Kidney (tissue), 14 donors: ENCODE measurements around the gene CBX2. TPM values are rescaled to one million over a fixed set of nuclear protein-coding genes. Genes with fewer than 3 reads are reported as not detected.

Experiments used
- DNase-seq, 5 donors: peaks; one replicate each; pipeline ENCODE4 v3.0.0-alpha.2; 2013 to 2020
- FAIRE-seq: peaks from 2 replicates; lab custom pipeline; 2012; peaks lifted over from hg19 to GRCh38; lab: Jason Lieb, UNC
- H3K27ac ChIP-seq, 2 donors: one replicate each; pipeline ENCODE4 v1.7.0; 2013; ENCODE audit warnings: low read depth in 2 of 2, low read length in 2 of 2, inconsistent platforms in 1 of 2
- H3K27me3 ChIP-seq: one replicate; pipeline ENCODE4 v1.7.1; 2013; ENCODE audit warnings: low read length, inconsistent platforms; ENCODE audit not compliant: control insufficient read depth, insufficient read depth
- H3K36me3 ChIP-seq, 3 donors: one replicate each; pipeline versions ENCODE4 v1.7.0 to v1.7.1; 2013; ENCODE audit warnings: low read length in 3 of 3, control low read depth in 1 of 3, inconsistent platforms in 1 of 3; ENCODE audit not compliant: insufficient read depth in 3 of 3, control insufficient read depth in 2 of 3
- H3K4me1 ChIP-seq, 3 donors: one replicate each; pipeline versions ENCODE4 v1.7.0 to v1.7.1; 2013; ENCODE audit warnings: low read length in 3 of 3, inconsistent platforms in 1 of 3, low read depth in 1 of 3; ENCODE audit not compliant: control insufficient read depth in 2 of 3, insufficient read depth in 2 of 3
- H3K4me3 ChIP-seq, 3 donors: one replicate each; pipeline versions ENCODE4 v1.7.0 to v1.8.1; 2013; ENCODE audit warnings: low read length in 3 of 3, control low read depth in 1 of 3, inconsistent platforms in 1 of 3
- H3K9ac ChIP-seq, 3 donors: one replicate each; pipeline versions ENCODE4 v1.7.0 to v1.7.1; 2013; ENCODE audit warnings: low read length in 3 of 3, control low read depth in 1 of 3, inconsistent platforms in 1 of 3
- H3K9me3 ChIP-seq, 3 donors: one replicate each; pipeline versions ENCODE4 v1.7.0 to v1.7.1; 2013; ENCODE audit warnings: low read length in 3 of 3, control low read depth in 1 of 3, inconsistent platforms in 1 of 3; ENCODE audit not compliant: control insufficient read depth in 2 of 3, insufficient read depth in 1 of 3
- intact Hi-C: fragments of 100-400 bp; cut with DNase I; formaldehyde crosslinking; loops from one replicate; pipeline ENCODE4 v1.11.1; 2022
- polyA plus RNA-seq: library from polyadenylated mRNA; stranded (reverse); fragments of 350-450 nt; fragmentation: Illumina TruSeq; extraction: RNeasy Lipid Tissue Mini Kit (QIAGEN cat#74804); gene quantifications from one replicate; pipeline ENCODE4 v1.2.3, GENCODE V29; 2014; ENCODE audit warnings: low read depth, low replicate concordance; ENCODE audit not compliant: insufficient read depth
- total RNA-seq: library from RNA; stranded (reverse); fragmentation: NEBNext Ultra II Directional; extraction: Animal tissue kit (Norgen Biotek cat#: 25700); gene quantifications from one replicate; pipeline ENCODE4 v1.2.1, GENCODE V29; 2021
- TF ChIP-seq, protein P1 (sequence below): IDR thresholded peaks from 3 replicates; pipeline ENCODE4 v1.5.1; 2012; ENCODE audit warnings: mild to moderate bottlenecking, moderate library complexity, borderline replicate concordance; ENCODE audit not compliant: insufficient read depth; ENCODE audit errors: extremely low read depth
- donor health status: control.
- donor health status: control.
- donor health status: control.
- donor health status: control.
- donor health status: control.
- donor health status: DM: yes; HTN: yes; CAD: no.
- donor health status: Normal renal cell carcinoma (clear cell type).

The CBX2 gene
- total and polyA plus RNA-seq, 2 donors from 2014 or later, result 2.2 to 3.5 TPM

DNA sequence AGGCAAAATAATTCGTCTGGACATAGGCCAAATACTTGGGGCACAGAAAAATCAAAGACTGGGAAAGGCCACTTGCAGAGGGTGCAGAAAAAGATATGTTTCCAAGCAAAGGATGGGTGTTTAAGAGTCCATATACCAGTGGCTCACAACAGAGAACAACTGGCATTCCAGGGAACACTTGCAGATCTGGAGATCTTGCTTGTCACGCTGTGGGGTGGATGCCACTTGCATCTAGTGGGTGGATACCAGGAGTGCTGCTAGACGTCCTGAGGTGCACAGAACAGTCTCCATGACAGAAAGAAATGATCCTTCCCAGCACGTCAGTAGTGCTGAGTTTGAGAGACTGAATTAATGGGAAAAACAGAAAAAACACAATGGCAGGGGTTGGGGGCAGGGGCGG is 10.5 kb downstream of the CBX2 start:
- Histone ChIP-seq H3K9me3 (no peaks in the 10 kb centered on the region), H3K36me3 (no peaks in the 10 kb centered on the region), H3K27me3 (peaks cover 31% of the 10 kb centered on the region), H3K4me1 (no peaks in the 10 kb centered on the region), H3K27ac (no peak overlapping the region), H3K9ac (no peak overlapping the region), H3K4me3 (no peak overlapping the region)
- intact Hi-C loops, result no loop called here
- TF ChIP-seq, protein P1, sequence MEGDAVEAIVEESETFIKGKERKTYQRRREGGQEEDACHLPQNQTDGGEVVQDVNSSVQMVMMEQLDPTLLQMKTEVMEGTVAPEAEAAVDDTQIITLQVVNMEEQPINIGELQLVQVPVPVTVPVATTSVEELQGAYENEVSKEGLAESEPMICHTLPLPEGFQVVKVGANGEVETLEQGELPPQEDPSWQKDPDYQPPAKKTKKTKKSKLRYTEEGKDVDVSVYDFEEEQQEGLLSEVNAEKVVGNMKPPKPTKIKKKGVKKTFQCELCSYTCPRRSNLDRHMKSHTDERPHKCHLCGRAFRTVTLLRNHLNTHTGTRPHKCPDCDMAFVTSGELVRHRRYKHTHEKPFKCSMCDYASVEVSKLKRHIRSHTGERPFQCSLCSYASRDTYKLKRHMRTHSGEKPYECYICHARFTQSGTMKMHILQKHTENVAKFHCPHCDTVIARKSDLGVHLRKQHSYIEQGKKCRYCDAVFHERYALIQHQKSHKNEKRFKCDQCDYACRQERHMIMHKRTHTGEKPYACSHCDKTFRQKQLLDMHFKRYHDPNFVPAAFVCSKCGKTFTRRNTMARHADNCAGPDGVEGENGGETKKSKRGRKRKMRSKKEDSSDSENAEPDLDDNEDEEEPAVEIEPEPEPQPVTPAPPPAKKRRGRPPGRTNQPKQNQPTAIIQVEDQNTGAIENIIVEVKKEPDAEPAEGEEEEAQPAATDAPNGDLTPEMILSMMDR, result no peak
- FAIRE-seq (no peak), DNase-seq (no peak)

DNA sequence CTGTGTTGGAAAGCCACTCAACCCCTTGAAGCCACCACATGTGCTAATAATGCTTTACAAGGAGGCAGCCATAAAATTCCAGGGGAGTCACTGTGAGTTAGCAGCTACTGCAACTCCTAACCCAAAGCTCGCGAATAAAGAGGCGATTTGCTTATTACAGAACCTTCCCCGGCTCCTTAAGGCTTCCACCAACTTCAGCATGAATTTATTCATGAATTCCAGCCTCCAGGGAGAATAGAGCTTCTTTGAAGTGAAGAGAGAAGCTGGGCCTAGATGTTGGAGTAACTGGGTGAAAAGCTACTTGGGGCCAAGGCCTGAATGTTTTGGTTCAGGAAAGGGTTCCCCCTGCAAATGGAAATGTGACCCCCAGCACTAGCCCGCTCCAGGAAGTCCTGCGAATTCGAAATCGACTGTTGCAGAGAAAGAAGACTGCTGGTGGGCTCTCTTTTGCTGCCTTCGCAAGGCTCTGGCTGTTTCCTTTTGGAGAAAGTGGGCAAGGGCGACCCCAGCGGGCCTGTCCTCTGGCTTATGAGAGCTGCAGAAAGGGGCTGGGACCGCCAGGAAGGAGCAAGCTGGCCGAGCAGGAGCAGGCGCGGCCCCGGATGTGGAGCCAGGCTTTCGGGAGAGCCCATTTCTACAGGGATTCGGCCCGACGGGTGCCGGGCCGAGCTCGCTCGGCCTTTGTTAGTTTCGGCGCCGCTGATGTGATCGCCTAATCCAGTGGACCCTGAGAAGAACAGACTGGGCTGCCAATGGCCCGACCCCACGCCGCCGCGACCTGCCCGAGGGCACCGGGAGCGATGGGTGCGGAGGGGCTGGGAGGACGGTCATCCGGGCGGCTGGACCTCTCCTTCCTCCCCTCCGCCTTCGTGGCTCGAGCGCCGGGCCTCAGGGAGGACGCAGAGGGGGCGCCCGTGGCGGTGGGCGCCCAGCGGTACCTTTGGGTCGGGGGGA is 11.3 kb downstream of the CBX2 start:
- FAIRE-seq, result no peak
- Histone ChIP-seq H3K27ac (no peak overlapping the region), H3K36me3 (no peaks in the 10 kb centered on the region), H3K9ac (no peak overlapping the region), H3K9me3 (no peaks in the 10 kb centered on the region), H3K4me3 (no peak overlapping the region), H3K27me3 (peaks cover 31% of the 10 kb centered on the region), H3K4me1 (peaks cover 0 to 2% (median 0%) of the 10 kb centered on the region in 3 donors)
- DNase-seq, result peak; percentile 74 to 81 (median 80)
- intact Hi-C loops, result no loop called here
- TF ChIP-seq, protein P1, result no peak

- Histone ChIP-seq H3K9me3 (no peaks in the 10 kb centered on the region), H3K9ac (no peak overlapping the region), H3K4me1 (peaks cover 0 to 2% (median 0%) of the 10 kb centered on the region in 3 donors), H3K27ac (no peak overlapping the region), H3K36me3 (peaks cover 0 to 2% (median 0%) of the 10 kb centered on the region in 3 donors), H3K27me3 (peaks cover 31% of the 10 kb centered on the region), H3K4me3 (no peak overlapping the region)
- FAIRE-seq (no peak), DNase-seq (peak in 4 of 5 donors; percentile 55 to 77 (median 69))
- TF ChIP-seq, protein P1, result peak; percentile 69
- intact Hi-C loops, result no loop called here
Measured at GRCh38 chr17:79789943-79790804, 12.2 kb downstream of the CBX2 start.
